ENCODE results near the gene POLR3E. TPM values are rescaled to one million over a fixed set of nuclear protein-coding genes. Genes with fewer than 3 reads are reported as not detected.
"Not testable (repeated sequence)": the region's sequence is repeated elsewhere in the genome, so short reads cannot be mapped to it uniquely, and the experiment has no call there.

POLR3E gene
- total RNA-seq, 1 experiment from 2014 or later, result 23.2 TPM

DNA sequence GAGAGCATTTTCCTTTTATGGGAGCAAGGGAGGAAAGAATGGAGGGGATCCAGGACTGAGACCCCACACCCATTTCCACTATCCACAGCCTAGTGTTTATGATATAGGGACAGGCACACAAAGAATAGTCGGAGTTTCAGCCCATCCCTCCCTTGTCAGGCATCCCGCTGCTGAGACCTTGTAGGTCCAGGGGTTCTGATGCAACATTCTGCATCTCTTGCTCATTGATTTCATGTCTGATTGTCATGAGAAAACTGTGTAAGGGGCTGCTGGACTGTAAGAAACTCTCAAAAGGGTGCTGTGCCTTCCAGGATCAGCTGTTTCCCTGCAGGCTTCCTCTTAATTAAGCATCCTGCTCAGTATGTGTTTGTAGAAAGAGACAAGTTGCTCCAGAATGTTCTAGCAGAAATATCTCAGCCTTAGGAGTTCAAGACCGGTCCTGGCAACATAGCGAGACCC is 5.3 kb upstream of the POLR3E start:
- no peak for DNase-seq (ENCODE audit: low spot score)

DNA sequence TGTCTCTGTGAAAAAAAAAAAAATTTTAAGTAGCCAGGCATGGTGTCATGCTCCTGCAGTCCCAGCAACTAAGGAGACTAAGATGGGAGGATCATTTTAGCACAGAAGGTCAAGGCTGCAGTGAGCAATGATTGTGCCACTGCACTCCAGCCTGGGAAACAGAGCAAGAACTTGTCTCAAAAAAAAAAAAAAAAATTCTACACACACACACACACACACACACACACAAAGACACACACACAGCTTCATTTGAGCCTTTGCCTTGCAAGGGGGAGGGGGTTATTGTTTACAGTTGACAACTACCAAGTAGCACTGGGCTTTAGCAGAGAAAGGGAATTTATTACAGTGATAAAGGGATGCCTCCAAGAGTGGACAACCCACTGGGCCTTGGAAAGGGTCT is 4.9 kb upstream of the POLR3E start:
- no peak for DNase-seq (ENCODE audit: low spot score)

DNA sequence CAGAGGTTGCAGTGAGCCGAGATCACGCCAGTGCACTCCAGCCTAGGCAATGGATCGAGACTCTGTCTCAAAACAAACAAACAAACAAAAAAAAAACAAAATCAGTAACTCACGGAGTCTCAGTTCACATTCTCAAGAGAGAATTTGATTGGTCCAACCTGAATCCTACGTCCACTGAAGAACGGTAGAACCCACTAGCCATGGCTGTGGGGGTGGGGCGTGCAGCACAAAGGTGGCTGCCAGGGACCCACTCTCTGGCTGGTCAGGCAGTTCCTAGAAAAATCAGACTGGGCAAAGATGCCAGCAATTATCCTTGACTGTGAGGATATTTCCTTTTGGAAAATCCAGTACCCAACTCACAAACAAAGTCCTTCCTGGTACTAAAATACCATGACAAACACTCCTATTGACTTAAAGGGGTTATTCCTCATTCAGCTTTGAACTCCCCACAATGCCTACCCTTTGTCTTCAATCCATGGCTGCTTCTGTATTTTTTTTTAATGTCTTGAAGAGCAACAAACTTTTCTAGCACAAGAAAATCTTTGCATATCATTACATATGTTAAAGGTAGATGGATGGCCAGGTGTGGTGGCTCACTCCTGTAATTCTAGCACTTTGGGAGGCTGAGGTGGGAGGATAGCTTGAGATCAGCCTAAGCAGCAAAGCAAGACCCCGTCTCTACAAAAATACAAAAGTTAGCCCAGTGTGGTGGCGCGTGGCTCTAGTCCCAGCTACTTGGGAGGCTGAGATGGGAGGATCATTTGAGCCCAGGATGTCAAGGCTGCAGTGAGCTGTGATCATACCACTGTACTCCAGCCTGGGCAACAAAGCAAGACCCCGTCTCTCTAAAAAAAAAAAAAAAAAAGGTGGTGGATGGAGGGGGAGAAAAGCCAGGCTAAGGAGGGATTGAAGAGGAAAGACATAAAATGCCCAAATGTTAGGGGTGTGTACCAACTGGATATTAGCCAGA is 3.8 kb upstream of the POLR3E start:
- no peak for DNase-seq (ENCODE audit: low spot score)

DNA sequence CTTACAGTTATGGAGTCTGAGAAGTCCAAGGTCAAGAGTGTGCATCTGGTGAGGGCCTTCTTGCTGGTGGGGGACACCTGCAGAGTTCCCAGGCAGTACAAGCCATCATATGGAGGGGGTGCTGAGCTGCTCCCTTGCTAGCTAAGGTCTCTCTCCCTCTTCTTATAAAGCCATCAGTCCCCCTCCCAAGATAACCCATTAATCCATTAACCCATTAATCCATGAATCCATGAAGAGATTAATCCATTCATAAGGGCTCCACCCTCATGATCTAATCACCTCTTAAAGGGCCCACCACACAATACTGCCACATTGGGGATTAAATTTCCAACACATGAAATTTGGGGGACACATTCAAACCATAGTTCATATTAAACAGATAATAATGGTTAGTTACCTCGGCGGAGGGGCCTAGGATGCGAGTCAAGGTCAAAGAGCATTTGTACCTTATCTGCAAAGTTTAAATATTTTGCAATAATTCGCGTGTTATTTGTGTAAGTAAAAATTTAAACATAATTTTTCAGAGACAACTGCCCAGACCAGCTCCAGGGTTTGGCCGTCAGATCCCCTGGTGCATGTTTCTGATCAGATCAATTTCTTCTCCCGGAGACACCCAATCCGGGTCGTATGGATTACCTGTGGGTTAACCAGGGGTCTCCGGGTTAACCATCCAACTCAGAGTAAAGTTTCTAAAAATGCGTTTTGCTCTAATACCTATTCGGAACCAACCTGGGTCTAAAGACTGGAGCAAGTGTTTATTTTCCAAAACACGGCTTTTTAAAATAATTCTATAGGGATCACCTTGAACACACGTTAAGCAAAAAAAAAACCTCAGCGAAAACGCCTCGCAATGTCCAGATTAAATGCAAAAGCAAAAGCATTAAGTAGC is 740 bp upstream of the POLR3E start:
- DNase-seq (ENCODE audit: low spot score), result no peak

DNA sequence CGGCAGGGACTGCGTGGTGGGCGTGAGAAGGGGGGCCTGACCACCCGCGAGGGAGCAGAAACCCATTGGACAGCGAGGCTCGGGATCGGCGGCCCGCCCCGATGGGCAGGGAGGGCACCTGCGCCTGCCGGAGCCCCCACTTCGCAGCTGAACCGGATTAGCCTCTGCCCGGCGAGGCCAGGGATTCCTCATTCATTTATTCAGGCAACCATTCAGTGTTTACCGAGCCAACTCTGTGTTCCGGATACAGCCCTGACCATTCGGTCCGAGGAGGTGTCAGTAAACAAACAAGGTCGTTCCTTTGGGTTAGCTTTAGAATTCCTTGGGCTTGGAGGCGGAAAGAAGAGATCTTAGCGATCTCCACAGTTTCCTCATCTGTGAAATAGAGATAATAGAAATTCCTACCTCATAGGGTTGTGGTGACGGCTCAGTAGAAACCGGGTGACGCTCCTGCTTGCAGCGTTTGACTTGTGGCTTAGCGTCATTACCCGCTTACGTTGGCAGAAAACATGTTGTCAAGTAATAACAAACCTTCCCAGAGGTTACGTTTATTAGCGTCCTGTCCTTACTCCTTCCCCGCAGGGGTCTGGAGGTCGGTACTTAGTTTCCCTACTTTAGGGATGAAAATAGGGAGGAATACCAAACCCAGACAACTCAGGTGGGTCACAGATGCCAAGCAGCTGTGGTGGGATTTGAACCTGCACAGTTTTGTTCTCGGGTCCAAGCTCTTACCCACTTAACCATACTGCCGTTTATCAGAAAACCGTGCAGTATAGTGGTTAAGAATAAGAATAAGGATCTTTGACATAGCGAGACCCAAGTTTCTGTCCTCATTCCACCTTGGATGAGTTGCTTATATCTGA is 893 bp downstream of the POLR3E start:
- peak; percentile 93 for DNase-seq (ENCODE audit: low spot score)

DNA sequence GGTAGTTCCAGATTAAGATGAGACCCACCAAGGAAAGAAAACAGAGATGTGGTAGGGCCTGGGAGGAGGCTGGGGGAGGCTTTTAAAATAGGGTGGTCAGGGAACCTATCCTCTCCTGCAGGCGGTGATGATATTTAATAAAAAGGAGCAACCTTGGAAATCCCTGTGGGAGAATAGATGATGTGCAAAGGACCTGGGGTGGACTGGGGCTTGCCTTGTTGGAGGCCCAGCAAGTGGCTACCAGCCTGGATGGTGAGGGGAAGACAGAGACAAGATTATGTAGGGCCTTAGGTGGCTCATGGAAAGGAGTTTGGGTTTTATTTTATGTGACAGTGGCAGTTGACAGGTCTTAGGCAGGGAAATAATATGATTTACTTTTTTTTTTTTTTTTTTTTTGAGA is 1.8 kb downstream of the POLR3E start:
- no peak for DNase-seq (ENCODE audit: low spot score)

DNA sequence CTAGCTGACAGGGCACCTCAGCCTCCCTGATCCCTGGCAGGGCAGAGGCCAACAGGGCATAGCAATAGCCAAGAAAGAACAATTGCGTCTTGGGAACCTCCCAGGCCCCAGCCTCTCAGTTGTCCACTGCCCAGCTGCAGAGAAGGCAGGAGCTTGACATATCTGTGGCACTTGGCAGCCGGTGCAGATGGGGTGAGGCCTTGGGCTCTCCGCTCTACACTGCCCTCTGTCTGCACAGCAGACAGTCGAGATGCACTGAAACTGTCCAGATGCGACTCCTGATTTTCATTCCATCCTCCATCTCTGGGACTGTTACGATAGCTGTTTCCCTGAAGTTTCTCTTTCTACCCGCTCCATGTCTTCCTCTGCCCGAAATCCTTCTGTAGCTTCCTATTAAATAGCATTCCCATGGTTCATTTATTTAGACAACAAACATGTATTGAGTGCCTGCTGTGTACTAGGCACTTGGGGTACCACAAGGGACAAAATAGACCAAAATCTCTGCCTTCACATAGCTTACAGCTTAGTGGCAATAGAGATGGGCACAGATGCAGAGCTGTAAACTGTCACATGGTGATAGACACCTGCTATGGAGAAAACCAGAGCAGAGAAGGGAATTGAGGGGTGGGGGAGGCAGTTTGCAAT is 3.3 kb downstream of the POLR3E start:
- DNase-seq (ENCODE audit: low spot score), result peak; percentile 51

DNA sequence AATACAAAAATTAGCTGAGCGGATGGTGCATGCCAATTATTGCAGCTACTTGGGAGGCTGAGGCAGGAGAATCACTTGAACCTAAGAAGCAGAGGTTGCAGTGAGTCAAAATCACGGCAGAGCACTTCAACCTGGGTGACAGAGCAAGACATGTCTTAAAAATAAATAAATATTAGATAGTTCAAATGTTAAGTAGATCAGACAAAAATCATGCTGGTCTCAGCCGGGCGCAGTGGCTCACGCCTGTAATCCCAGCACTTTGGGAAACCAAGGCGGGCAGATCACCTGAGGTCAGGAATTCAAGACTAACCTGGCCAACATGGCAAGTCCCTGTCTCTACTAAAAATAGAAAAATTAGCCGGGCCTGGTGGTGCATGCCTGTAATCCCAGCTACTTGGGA is 4.2 kb downstream of the POLR3E start:
- not testable (repeated sequence) for DNase-seq (ENCODE audit: low spot score)

DNA sequence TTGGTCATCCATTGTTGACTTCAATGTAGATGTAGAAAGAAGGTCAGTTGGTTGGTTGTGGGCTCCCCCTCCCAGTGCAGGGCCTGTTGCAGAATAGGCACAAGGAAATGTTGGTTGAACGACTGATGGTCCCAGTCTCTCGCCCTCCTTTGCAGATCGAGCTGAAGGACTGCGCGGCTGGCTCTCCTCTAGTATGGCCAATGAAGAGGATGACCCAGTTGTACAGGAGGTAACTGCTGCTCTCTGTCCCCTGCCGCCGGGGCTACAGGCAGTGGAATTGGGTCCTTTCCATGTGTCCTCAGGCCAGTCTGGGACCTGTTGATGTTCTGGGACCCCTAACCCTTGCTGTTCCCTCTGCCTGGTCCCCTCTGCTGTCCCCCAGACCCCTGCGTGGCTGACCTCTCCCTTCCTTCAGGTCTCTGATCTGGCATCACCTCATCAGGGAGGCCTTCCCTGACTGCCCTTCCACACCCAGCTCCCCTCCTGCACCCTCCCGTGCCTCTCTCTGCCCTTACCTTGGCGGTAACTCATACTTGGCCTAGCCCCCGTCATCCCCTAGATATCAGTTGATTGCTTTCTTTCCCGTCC is 5.7 kb downstream of the POLR3E start:
- no peak for DNase-seq (ENCODE audit: low spot score)

DNA sequence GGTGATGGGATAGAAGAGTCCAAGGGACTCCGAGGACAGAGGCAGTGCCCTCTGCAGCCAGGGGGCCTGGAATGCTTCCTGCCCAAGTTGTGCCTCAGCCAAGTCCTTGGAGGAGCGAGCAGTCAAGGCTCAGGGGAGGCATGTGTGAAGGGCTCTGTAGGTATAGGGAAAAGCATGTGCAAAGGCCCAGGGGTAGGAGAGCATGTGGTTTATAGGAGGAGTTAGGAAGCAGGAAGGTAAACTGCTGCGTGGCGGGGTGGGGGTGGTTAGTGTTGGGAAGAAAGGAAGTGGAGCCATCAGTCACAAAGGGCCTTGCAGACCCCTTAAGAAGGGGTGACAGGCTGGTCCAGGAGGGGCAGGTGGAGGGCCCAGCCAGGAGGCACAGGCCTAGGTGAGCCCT is 7.2 kb downstream of the POLR3E start:
- DNase-seq (ENCODE audit: low spot score), result no peak

DNA sequence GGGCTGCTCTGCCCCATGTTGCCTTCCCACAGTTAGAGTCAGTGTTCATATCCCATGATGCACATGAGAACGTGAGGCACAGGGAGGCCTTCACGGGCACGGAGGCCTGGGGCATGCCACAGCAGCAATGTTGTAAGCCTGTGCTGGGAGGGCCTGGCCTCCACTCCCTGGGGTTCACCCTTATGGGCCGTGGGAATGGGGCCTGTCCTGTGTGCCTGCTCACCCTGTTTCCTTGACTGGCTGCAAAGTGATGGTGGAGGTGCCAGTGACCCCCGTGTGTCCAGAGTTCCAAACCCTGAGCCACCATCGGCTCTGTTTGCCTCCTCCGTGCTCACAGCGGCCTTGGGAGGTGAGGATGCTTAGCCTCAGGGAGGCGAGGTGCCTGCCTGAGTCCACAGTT is 9.6 kb downstream of the POLR3E start:
- DNase-seq (ENCODE audit: low spot score), result no peak

DNA sequence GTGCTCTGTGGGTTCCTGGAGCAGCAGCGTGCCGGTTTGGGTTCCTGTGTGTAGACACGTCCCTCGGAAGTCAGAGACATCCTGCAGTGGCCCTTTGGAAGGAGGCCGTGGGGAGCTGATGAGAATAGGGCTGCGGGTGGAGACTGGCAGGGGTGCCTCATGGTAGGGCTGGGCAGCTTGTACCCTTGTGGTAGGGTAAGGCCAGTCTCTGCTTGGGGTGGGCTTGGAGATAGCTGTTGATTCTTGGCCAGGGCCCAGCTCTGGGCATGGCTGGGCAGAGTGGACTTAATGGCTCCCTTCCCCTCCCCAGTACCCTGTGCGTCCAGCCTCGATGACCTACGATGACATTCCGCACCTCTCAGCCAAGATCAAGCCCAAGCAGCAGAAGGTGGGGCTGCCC is 10.6 kb downstream of the POLR3E start:
- no peak for DNase-seq (ENCODE audit: low spot score)

DNA sequence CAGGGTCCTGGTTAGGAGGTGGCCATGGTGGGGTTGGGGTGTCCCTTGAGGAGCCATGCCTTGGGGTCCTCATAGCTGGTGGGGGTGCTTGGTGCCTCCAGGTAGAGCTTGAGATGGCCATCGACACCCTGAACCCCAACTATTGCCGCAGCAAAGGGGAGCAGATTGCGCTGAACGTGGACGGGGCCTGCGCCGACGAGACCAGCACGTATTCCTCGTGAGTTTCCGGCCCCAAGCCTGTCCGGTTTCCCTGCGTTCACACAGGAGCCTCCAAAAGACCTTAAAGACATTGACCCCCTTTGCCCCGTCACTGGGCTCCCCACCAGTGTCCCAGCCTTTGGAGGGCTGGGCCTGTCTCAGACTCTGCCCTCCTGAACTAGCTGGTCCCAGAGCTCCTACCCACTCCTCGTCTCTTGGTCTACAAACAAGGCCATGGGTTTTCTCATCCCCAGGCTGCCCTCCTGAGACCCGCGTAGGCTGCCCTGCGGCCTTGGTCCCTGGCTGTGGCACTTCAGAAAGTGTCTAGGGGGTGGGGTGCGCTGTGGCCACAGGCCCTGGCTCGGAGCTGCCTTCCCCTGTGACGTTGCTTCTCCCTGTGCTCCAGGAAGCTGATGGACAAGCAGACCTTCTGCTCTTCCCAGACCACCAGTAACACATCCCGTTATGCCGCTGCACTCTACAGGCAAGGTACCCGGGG is 11.8 kb downstream of the POLR3E start:
- DNase-seq (ENCODE audit: low spot score), result no peak

DNA sequence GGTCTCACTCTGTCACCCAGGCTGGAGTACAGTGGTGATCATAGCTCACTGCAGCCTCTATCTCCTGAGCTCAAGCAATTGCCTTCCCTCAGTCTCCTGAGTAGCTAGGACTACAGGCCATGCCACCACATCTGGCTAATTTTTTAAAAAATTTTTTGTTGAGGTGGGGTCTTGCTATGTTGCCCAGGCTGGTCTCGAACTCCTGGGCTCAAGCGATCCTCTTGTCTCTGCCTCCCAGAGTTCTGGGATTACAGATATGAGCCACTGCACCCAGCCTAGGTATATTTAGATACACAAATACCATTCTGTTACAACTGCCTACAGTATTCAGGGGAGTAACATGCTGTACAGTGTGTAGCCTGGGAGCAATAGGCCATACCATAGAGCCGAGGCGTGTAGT is 14.3 kb downstream of the POLR3E start:
- no peak for DNase-seq (ENCODE audit: low spot score)

DNA sequence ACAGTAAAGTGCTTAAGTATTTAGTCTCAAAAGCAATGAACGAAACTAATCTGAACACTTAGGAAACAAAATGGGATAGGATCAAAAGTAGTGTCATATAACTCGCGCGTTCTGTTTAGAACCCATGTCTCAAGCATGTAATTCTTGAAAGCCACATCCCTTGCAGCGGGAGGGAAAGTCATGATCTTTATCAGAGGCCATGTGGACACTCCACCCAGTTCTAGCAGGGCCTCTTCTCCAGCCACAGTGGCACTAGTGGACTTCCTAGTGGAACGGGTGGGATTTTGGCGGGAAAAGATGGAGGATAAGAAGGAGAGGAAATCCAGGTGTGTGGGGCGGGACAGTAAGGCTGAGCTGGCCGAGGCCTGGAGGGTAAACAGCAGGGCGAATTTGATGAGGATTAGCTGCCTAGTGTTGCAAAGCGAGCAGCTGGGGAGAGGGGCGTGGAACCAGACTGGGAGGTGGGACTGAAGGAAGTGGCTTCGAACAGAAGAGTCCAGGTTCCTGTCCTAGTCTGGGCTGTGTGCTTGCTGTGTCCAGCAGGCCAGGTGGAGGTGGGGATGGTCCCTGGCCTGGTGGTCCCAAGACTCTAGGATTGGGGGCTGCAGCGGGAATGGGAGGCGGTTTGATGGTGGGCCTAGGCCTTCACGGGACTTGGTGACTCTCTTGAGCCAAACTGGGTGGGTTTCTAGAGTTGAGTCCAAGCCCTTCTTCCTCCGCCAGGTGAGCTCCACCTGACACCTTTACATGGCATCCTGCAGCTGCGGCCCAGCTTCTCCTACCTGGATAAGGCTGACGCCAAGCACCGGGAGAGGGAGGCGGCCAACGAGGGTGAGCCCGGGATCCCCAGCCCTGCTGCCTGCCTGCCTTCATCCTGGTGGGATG is 15.9 kb downstream of the POLR3E start:
- no peak for DNase-seq (ENCODE audit: low spot score)

DNA sequence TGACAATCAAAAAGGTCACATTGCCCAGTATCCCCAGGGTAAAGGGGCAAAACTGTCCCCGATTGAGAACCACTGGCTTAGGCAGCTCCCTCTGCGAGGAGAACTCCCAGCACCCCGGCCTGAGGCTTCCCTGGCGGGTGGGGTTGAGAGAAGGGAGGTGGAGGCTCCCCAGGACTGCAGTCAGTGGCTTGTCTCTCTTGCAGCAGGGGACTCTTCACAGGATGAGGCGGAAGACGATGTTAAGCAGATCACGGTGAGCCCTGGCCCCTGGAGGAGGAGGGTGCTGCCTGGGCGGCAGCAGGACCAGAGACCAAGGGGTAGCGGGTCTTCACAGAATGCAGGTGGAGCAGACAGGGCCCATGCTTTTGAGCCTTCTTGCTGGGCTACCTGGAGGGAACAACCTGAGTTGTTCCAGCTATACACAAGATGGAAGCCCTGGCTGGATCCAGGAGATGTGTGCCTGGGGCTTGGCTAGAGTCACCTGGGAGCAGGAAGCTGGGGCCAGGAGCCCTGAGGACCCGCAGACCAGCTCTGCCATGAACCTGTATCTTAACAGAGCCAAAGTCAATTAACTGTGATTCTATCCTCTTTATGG is 16.8 kb downstream of the POLR3E start:
- no peak for DNase-seq (ENCODE audit: low spot score)

DNA sequence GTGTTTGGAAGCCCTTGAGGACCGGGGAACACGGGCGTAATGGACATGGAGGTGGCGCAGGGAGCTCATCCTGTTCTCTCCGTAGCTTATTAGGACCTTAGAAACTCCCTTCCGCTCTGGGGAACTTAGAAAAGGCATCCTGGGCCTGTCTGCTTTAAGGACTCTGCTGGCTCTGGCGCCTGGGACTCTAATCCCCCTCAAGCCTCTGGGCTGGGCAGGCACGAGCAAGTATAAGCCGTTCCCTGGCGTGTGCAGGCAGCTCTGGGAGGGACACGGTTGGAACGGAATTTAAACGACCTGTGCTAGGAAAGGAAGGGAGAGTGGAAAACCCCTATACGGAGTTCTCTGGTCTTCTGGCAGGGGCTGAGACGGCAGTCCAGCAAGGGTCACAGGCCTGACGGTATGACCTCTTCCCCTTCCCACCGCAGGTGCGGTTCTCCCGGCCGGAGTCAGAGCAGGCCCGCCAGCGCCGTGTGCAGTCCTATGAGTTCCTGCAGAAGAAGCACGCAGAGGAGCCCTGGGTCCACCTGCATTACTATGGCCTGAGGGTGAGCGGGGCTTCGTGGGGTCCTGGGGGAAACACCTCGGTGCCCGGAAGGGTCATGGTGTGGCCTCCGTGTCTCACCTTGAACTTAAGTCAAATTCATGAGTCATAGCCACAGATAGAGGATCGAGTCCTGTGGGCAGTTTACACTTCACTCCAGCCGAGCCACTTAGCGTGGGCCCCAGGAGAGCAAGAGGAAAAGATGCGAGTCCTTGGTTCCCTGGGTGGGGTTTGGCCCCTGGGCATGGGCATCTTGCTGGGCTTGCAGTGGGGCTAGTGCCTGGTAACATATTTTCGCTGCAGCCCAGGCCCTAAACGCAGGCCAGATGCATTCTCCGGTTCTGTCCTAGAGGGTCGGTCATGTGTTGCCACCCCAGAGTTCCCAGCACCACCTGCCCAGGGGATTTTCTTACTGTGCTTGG is 17.7 kb downstream of the POLR3E start:
- DNase-seq (ENCODE audit: low spot score), result no peak

Measured in H4 (cell line).